Activated T-cell treated with anti-CD3 and anti-CD28 coated beads, Interleukin-2, amount 50 U/mL, for 72 hours (primary cell): ENCODE measurements around the gene ZNF787. TPM values are rescaled to one million over a fixed set of nuclear protein-coding genes. Genes with fewer than 3 reads are reported as not detected.

ENCODE experiments used
- ATAC-seq, 2 donors: fragments of 150-1000 bp; cut with Tn5 transposase; replicated peaks in 1 of 2; 2 replicates each; pipeline ENCODE4 v1.10.0; 2021; ENCODE audit warnings: moderate library complexity in 2 of 2, mild to moderate bottlenecking in 1 of 2
- DNase-seq, 2 donors: peaks; one replicate each; pipeline ENCODE4 v3.0.0; 2021 to 2022; ENCODE audit warnings: mixed read lengths in 1 of 2
- H3K27ac Mint-ChIP-seq: one replicate; pipeline ENCODE4 v1.8.0; 2022; ENCODE audit warnings: mild to moderate bottlenecking, moderate library complexity, mixed read lengths
- H3K27me3 Mint-ChIP-seq: one replicate; pipeline ENCODE4 v1.8.0; 2022; ENCODE audit warnings: low read depth, mixed read lengths
- H3K36me3 Mint-ChIP-seq, 2 donors: one replicate each; pipeline ENCODE4 v1.8.0; 2022; ENCODE audit warnings: mixed read lengths in 2 of 2, mild to moderate bottlenecking in 1 of 2; ENCODE audit not compliant: insufficient read depth in 2 of 2
- H3K4me1 Mint-ChIP-seq: one replicate; pipeline ENCODE4 v1.8.0; 2022; ENCODE audit warnings: low read depth, mixed read lengths
- H3K4me3 Mint-ChIP-seq, 2 donors: one replicate each; pipeline ENCODE4 v1.8.0; 2022; ENCODE audit warnings: mild to moderate bottlenecking in 2 of 2, mixed read lengths in 2 of 2, moderate library complexity in 2 of 2
- H3K9me3 Mint-ChIP-seq, 2 donors: one replicate each; pipeline ENCODE4 v1.8.0; 2022; ENCODE audit warnings: mixed read lengths in 2 of 2
- total RNA-seq, 2 donors: library from RNA; stranded (reverse); gene quantifications; one replicate each; pipeline ENCODE4 v1.2.3, GENCODE V29; 2022

The ZNF787 gene
- total RNA-seq, 2 donors from 2014 or later: 38.3 to 45.9 TPM

DNA sequence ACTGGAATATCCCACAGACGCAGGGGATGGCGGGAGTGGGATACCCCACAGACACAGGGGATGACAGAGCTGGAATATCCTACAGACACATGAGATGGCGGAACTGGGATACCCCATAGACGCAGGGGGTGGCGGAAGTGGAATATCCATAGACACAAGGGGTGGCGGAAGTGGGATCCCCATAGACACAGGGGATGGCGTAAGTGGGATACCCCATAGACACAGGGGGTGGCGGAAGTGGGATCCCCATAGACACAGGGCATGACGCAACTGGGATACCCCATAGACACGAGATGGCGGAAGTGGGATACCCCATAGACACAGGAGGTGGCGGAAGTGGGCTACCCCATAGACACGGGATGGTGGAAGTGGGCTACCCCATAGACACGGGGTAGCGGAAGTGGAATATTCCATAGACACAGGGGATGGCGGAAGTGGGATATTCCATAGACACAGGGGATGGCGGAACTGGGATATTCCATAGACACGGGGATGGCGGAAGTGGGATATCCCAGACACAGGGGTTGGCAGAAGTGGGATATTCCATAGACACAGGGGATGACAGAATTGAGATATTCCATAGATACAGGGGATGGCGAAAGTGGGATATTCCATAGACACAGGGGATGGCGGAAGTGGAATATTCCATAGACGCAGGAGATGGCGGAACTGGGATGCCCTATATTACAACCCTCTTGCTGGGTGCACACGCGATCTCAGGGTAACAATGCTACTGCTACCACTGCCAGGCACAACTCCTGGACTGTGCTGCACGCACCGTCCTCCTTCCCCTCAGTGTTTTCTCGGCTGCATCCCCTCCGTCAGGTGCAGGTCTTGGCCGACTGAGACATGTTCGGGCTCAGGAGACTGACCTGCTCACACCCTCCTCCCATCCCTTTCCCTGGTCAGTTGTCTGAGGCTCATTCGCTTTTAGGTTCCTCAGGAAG lies 28.1 kb downstream of the ZNF787 start:
- no peaks in the 10 kb centered on the region for H3K27me3 Mint-ChIP-seq
- H3K4me3 Mint-ChIP-seq: no peak overlapping the region
- peaks cover 10% of the 10 kb centered on the region for H3K4me1 Mint-ChIP-seq
- no peak overlapping the region for H3K27ac Mint-ChIP-seq
- DNase-seq: no peak
- peaks cover 0 to 15% of the 10 kb centered on the region in 2 donors for H3K36me3 Mint-ChIP-seq
- ATAC-seq: no peak
- H3K9me3 Mint-ChIP-seq: no peaks in the 10 kb centered on the region

DNA sequence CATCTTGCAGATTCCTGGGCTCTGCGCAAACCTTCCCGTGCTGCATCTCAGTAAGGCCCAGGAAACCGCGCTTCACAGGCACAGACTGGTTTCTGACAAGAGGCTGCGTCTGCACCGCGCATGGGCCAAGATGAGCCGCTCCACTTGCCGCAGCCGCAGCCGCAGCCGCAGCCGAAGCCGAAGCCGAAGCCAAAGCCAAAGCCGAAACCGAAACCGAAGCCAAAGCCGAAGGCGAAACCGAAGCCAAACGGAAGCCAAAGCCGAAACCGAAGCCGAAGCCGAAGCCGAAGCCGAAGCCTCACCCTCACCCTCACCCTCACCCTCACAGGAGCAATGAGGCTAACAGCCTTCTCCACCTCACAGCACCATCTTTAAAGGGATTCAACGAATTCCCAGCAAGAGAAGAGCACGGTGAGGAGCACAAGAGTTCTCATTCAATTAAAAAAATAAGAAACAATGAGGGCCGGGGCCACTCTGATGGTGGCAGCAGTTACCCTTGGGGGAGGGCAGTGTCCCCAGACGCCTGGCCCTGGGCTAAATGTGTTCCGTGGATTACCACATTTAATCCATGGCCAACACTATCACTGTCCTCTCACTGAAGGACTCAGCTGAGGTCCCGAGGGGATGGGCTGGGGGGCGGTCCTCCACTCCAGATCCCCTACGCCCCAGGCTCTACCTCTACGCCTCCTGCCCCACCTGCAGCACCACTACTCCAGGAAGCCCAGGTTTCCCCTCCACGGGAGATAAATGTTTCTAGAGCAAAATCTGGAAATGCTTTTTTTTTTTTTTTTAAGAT lies 29.1 kb downstream of the ZNF787 start:
- Mint-ChIP-seq H3K9me3 (no peaks in the 10 kb centered on the region), H3K27ac (no peak overlapping the region), H3K27me3 (no peaks in the 10 kb centered on the region), H3K4me1 (peaks cover 10% of the 10 kb centered on the region), H3K4me3 (no peak overlapping the region), H3K36me3 (peaks cover 0 to 15% of the 10 kb centered on the region in 2 donors)
- DNase-seq: no peak
- ATAC-seq: no peak

DNA sequence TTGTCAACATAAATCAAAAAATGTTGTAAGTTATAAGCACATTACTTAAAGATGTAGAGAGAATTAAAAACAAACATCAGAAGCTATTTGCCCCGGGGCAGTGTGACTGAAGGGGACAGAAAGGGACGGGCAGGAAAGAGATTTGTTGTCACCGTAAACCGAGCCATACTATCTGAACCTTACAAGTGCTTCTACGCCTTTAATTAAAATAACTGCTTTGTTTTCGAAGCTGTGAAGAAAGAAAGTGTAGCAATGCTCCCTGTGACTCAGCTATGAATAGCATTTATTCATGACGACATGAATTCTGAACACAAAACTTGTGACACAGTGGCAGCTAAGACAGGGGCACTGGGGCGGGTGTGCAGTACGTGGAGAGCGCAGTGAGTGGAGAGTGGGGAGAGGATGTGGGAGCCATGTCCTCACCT lies 30.0 kb downstream of the ZNF787 start:
- Mint-ChIP-seq H3K27me3 (no peaks in the 10 kb centered on the region), H3K4me1 (peaks cover 10% of the 10 kb centered on the region)

DNA sequence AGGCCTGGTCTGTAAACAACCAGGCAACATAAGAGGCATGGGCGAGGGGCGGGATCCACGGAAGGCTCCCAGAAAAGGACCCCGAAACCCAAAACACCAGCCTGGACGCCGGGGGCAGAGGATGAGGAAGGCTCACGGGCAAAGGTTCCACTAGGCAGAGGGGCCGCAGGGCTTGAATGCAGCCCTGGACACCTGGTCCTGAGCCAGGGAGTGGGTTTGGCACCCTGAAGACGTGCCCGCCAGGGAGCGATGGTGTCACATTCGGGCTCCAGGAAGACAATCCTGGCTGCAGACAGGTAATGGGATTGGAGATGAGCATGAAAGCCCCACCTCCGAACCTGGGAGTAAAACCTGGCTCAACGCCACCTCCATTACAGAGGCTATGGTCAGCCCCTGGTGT lies 31.8 kb downstream of the ZNF787 start:
- H3K27me3 Mint-ChIP-seq: no peaks in the 10 kb centered on the region
- H3K4me1 Mint-ChIP-seq: peaks cover 10% of the 10 kb centered on the region
- H3K36me3 Mint-ChIP-seq: peaks cover 0 to 11% of the 10 kb centered on the region in 2 donors
- ATAC-seq (no peak), DNase-seq (no peak)
- H3K27ac Mint-ChIP-seq: no peak overlapping the region
- H3K9me3 Mint-ChIP-seq: no peaks in the 10 kb centered on the region
- no peak overlapping the region for H3K4me3 Mint-ChIP-seq

More for the DNA sequence above, 30.0 kb downstream of the ZNF787 start:
- no peak overlapping the region for H3K4me3 Mint-ChIP-seq
- H3K9me3 Mint-ChIP-seq: no peaks in the 10 kb centered on the region
- H3K36me3 Mint-ChIP-seq: peaks cover 0 to 15% of the 10 kb centered on the region in 2 donors
- DNase-seq (no peak), ATAC-seq (no peak)
- no peak overlapping the region for H3K27ac Mint-ChIP-seq

DNA sequence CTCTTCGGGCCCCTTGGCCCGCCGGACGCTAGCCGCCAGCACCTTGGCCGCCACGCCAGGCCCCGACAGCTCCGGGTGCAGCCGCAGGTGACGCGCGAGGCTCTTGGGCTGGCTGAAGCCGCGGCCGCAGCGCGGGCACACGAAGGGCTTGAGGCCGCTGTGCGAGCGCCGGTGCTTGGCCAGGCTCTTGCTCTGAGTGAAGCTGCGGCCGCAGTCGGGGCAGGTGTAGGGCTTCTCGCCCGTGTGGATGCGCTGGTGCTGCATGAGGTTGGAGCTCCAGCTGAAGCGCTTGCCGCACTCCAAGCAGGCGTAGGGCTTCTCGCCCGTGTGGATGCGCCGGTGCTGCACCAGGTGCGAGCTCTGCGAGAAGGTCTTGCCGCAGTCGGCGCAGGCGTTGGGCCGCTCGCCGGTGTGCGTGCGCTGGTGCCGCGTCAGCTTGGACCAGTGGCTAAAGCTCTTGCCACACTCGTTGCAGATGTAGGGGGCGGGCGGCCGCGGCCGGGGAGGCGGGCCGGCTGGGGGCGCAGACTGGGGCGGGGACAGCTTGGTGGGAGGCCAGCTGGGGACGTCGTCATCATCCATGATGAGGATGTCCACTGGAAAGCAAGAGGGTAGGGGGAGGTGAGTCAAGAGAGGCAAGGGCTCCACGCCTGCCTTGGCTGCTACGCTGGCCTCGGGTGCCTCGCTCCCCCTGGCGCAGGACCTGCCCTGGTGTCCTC lies 32.4 kb downstream of the ZNF787 start:
- Mint-ChIP-seq H3K36me3 (peaks cover 0 to 8% of the 10 kb centered on the region in 2 donors), H3K27ac (no peak overlapping the region), H3K27me3 (no peaks in the 10 kb centered on the region), H3K9me3 (no peaks in the 10 kb centered on the region), H3K4me3 (no peak overlapping the region), H3K4me1 (peaks cover 10% of the 10 kb centered on the region)
- DNase-seq (no peak), ATAC-seq (no peak)

DNA sequence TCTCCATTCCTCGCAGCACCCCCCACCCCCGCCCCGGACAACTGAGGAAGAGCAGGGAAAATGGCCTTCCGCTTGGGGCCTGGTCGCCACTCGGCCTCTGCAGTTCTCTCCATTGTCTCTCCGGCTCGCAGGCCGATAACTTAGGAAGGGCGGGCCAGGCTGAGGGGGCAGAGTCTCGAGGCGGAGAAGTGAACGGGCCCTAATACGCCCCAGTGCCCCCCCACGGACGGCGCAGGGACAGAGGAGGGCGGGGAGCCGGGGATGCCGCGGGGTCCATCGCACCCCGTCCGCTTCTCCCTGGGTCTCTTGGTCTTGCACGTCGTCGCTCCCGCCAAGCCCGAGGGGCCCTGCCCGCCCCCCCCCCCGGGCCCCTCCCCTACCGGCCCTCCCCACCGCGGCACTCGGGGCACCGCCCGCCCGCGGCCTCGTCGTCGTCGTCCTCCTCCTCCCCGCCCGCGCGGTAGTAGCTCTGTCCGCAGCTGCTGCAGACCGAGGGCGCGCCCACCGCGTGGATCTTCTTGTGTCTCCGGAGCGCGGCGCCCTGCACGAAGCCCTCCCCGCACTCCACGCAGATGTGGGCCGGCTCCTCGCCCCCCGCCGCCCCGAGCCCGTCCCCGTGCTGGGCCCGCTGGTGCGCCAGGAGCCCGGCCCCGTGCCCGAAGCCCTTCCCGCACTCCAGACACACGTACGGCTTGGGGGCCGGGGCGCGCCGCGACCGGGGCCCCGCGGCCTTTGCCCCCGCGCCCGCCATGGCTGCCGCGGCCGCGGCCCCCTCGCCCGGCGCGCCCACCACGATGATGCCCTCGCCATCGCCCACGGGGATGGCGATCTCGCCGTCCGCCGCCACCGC lies 33.2 kb downstream of the ZNF787 start:
- Mint-ChIP-seq H3K4me1 (peaks cover 4% of the 10 kb centered on the region), H3K36me3 (peaks cover 0 to 8% of the 10 kb centered on the region in 2 donors), H3K9me3 (no peaks in the 10 kb centered on the region), H3K4me3 (no peak overlapping the region), H3K27ac (no peak overlapping the region), H3K27me3 (no peaks in the 10 kb centered on the region)
- no peak for ATAC-seq
- no peak for DNase-seq

DNA sequence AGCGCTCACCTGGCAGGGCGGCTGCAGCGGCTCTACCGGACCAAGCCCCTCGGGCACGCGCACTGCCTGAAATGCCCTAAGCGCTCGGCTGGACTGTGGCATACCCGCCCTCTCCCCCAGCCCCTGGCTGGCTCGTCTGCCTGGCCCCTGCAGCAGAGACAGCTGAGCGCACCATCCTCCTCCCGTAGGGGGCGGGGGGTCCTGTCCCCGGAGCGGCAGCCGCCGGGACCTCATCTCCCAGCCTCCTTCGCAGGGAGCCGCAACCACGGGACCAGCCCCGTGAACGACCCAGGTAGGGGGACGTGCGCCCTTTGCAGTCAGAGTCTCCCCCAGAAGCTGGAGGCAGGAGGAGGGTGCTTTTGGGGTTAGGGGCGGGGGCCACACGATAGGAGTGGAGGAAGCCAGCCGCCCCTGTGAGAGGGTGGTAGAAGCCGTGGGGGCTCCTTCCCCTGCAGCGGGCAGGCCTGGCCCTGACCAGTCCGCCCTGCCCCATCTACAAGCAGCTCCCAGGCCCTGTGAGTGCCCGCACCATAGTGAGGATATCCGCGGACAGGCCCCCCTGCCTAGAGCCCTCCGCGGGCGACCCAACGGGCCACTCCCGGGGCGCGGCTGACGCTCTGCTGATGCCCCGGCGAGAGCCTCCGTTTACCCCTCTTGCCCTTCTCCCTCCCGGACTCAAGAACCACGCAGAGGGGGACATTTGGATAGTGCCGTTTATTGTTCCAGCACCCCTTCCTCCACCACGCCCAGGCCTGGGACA lies 34.2 kb downstream of the ZNF787 start:
- peaks cover 0 to 5% of the 10 kb centered on the region in 2 donors for H3K36me3 Mint-ChIP-seq
- DNase-seq (no peak), ATAC-seq (no peak)
- H3K4me1 Mint-ChIP-seq: peaks cover under 1% of the 10 kb centered on the region
- no peak overlapping the region for H3K4me3 Mint-ChIP-seq
- peaks cover 9% of the 10 kb centered on the region for H3K27me3 Mint-ChIP-seq
- no peaks in the 10 kb centered on the region for H3K9me3 Mint-ChIP-seq
- H3K27ac Mint-ChIP-seq: no peak overlapping the region

DNA sequence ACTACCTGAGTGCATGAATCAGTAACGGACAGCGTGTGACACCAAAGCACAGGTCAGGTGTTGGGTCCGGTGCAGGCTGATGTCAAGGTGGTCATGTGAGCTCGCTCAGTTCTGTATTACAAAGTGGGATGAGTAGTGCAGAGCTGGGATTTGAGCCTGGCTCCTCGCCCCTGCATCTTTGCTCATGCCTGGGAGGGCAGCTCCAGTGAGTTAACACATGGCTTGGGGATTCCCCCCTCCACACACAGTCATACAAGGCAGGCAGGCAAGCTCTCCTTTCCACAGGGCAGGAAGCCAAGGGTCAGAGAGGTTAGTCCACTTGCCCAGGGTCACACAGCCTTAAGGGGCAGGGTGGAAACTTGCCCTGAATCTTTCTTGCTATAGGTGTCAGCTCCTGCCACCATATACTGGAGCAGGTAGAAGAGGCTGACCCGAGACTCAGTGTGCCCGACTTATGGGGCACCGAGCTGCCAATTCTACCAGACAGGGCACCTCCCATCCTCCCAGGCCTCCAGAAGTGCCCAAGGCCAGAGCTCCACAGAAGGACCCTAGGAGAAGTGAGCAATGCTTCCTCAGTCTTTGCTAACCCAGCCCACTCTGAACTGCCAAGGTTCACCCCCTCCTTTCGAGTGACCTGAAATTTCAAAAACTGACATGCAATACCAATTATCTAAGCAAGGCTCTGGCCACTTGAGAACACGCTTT lies 35.4 kb downstream of the ZNF787 start:
- no peaks in the 10 kb centered on the region for H3K9me3 Mint-ChIP-seq
- DNase-seq: no peak
- peaks cover 0 to 5% of the 10 kb centered on the region in 2 donors for H3K36me3 Mint-ChIP-seq
- no peak for ATAC-seq
- peaks cover 21% of the 10 kb centered on the region for H3K27me3 Mint-ChIP-seq
- H3K4me1 Mint-ChIP-seq: peaks cover 12% of the 10 kb centered on the region
- no peak overlapping the region for H3K4me3 Mint-ChIP-seq
- H3K27ac Mint-ChIP-seq: no peak overlapping the region

DNA sequence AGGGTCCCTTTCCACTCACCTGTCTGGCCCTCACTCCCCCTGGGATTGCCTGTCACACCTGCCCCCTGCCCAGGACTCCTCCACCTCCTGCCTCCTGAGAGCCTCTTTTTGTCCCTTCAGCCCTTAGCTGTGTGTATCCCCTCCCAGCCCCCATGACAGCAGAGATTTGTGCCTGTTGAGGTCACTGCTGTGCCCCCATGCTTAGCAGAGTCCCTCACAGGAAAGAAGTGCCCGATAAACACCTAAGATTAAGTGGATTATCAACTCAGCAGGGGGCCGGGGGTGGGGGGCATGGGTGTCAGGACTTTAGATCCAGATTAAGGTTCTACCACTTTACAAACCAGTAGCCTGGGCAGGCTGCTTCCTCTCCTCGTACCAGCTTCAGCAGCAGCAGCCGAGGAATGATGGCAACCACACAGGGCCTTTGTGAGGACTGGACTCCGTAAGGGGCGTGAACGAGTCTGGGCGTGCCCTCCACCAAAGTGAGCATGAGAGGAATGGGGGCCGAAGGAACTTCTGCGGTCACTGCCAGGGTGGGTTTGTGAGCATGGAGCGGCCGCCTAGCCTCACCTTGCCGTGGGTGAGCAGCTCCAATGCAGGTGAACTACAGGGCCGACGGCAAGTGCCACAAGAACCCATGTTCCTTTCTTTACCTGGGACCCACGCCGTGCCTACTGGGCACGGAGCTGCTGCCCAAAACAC lies 36.1 kb downstream of the ZNF787 start:
- Mint-ChIP-seq H3K27ac (no peak overlapping the region), H3K4me1 (peaks cover 13% of the 10 kb centered on the region), H3K9me3 (no peaks in the 10 kb centered on the region), H3K27me3 (peaks cover 22% of the 10 kb centered on the region), H3K4me3 (no peak overlapping the region), H3K36me3 (peaks cover 0 to 3% of the 10 kb centered on the region in 2 donors)
- ATAC-seq (no peak), DNase-seq (no peak)

DNA sequence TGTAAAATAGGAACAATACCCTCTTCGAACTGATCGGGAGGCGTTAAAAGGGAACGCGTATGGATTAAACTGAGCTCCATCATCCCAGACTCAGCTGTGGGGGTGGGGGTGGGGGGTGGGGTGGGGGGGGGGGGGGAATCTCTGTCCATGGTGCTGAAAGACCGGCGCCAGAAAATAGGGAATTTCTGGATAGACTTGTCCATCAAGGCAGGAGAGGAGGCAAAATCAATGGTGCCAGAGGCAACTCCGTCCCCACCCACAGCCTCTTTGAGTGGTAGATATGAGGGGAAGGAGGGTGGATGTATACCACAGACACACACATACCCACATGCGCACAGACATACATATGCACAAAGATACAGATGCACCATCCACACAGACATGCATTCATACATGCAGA lies 37.4 kb downstream of the ZNF787 start:
- H3K36me3 Mint-ChIP-seq: no peaks in the 10 kb centered on the region
- no peak overlapping the region for H3K4me3 Mint-ChIP-seq
- no peaks in the 10 kb centered on the region for H3K9me3 Mint-ChIP-seq
- ATAC-seq (no peak), DNase-seq (no peak)
- peaks cover 22% of the 10 kb centered on the region for H3K27me3 Mint-ChIP-seq
- no peak overlapping the region for H3K27ac Mint-ChIP-seq
- H3K4me1 Mint-ChIP-seq: peaks cover 13% of the 10 kb centered on the region
